ENCODE results near the gene PCDHGA8.
"Not testable (repeated sequence)": the region's sequence is repeated elsewhere in the genome, so short reads cannot be mapped to it uniquely, and the experiment has no call there.

DNA sequence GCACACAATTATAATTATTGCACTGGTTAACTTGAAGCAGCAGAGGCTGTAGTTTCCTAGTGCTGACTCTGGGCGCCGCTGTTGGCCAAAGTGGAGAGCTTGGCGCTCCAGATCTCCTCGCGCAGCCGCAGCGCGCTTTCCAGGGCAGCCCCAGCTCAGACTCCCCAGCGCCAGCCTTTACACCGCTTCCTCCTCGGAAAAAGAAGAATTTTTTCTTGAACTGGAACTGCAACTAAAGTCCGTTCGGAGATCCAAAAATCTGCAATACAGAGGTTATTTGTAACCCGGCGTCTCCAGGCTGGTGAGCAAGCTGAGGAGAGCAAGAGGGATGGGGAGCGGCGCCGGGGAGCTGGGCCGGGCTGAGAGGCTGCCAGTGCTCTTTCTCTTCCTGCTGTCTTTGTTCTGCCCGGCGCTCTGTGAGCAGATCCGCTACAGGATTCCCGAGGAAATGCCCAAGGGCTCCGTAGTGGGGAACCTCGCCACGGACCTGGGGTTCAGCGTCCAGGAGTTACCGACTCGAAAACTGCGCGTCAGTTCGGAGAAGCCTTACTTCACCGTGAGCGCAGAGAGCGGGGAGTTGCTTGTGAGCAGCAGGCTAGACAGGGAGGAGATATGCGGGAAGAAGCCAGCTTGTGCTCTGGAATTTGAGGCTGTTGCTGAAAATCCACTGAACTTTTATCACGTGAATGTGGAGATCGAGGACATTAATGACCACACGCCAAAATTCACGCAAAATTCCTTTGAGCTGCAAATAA lies 4.7 kb upstream of the PCDHGA8 start, which contains the start of gene PCDHGB4:
- TF ChIP-seq, protein P1, sequence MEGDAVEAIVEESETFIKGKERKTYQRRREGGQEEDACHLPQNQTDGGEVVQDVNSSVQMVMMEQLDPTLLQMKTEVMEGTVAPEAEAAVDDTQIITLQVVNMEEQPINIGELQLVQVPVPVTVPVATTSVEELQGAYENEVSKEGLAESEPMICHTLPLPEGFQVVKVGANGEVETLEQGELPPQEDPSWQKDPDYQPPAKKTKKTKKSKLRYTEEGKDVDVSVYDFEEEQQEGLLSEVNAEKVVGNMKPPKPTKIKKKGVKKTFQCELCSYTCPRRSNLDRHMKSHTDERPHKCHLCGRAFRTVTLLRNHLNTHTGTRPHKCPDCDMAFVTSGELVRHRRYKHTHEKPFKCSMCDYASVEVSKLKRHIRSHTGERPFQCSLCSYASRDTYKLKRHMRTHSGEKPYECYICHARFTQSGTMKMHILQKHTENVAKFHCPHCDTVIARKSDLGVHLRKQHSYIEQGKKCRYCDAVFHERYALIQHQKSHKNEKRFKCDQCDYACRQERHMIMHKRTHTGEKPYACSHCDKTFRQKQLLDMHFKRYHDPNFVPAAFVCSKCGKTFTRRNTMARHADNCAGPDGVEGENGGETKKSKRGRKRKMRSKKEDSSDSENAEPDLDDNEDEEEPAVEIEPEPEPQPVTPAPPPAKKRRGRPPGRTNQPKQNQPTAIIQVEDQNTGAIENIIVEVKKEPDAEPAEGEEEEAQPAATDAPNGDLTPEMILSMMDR (conservative IDR thresholded peaks at IDR 0.05; ENCODE audit: low read length), result not testable (repeated sequence)
- TF ChIP-seq EZH2phosphoT487 (IDR thresholded peaks at IDR 0.05; ENCODE audit: borderline replicate concordance), result not testable (repeated sequence)
